HG03064 (cell line): Measurements from ENCODE around the gene CIROP.

ENCODE experiments used
- ATAC-seq: cut with Tn5 transposase; IDR thresholded peaks from one replicate; pipeline ENCODE4 v1.9.1; 2021; ENCODE audit warnings: low read depth; ENCODE audit not compliant: unreplicated experiment

Gene CIROP

DNA sequence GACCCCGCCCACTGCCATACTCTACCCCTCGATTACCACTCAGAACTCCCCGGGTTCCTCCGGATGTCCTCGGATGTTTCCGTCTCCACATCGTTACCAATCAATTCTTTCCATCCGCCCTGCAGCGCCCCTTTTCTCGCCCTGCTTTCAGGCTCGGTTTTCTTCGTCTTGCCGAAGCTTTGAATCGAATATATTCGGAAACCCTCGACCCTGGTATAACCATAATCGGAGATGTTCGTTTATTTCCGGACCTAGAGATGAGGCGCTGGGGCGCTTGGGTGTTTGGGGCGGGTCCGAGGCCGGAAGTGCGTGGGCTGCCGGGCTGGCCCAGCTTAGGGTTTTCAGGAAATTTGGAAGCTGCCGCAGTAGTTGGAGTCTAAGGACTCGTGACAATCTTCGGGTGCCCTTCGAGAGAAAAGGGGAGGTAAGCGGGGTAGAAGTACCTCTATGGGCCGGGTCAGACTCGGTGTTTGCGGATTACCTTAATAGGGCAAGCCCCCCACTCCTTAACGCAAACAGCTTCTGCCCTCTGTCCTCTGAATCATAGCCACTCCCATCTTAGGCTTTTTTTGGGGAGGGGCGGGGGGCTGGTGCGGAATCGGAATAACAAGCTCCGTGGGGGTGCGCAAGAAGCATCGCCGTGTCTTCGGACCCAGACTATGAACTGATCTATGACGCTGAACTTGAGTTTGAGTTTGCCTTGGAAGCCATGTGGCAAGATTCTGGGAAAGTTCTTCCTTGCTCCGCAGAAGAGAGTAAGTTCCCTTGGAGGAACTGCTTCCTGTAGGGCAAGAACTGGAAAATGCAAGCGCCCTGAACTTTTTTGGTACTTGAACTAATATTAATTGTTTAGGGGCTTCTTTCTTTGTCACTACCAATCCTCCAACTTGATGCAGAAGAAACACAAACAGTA is 9.3 kb downstream of the CIROP start, which contains the start of gene C14orf119:
Gene C14orf119, plus strand, starts transcription at position 310 of the 913 bp plus-strand sequence. CDS start 2,154 bp downstream, outside the sequence.
- peak; percentile 93 for ATAC-seq

DNA sequence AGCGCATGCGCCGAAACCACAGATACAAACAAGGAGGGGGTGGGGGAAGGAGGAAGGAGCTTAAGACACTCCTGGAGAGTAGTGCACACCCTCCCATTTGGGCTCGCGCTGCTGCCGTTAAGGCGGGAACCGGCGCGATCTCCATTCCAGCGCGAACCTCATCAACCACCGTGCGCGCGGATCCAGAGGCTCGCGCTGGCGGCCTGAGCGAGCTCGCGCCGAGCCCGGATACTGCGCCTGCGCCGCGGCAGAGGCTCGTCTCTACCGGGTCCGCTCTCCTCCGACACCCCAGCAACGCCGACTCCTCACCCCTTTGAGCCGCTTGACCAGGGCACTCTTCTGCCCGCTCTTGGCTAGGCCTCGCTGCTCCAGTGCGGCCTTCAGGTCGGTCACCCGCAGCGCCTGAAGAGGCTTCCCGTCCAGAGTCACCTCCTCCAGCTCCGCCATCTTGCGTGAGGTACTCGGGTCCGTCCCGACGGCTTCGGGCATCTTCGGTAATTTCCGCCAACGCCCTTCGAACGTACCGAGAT is 10.1 kb downstream of the CIROP start, which contains the start of gene ACIN1:
Gene ACIN1, minus strand, starts transcription at position 471 of the 530 bp plus-strand sequence. Its CDS starts 24 bp downstream, at position 447.
- peak; percentile 33 for ATAC-seq

DNA sequence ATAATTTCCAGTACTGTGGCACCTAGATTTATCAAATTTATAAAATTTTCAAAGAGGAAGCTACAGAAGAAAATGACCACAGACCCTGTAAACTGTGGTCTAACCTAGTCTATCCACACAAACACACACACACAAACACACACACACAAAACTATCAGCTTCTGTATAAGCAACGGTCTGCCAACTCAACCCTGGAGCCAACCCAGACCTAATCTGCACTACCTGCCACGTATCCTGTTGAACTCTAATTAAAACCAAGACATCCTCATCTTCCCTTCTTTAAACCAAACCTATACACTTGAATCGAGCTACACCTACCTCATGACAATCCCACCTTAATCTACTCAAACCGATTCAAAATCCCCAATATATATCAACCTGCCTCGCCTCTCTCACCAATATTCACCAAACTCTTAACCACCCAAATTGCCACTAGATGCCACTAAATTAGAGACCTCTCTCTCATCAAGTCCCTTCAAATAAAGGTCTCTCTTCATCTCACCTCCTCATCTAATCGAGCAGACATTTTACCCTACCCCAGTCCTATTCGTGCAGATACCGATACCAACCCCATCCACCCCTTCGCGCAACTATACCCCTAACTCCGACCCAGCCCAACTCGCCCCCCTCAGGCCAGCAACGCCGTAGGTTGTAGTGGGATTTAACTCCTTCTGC is 10.7 kb downstream of the CIROP start:
- ATAC-seq: no peak

- no peak for ATAC-seq
These were observed 11.3 kb downstream of the CIROP start for GRCh38 chr14:23093526-23093925.

- ATAC-seq: no peak
These were observed 11.7 kb downstream of the CIROP start for GRCh38 chr14:23093104-23093503.

GRCh38 chr14:23091294-23092225 is 13.2 kb downstream of the CIROP start:
- no peak for ATAC-seq

DNA sequence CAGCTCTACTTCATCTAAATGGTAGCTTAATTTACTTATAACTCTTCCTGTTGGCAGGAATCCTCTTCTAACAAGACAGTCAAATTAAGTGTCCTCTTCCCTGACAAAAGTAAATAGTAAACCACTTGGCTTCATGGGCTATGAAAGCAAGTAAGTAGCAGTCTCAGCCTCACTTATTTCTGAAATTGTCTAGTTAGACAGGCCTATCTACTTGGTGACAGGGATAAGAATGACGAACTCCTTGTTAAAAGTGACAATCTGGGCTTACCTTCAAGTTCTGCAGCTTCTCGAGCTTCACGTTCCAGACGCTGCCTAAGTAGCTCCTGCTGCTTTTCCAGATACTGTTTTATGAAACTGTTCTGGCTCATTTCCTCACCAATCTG is 14.5 kb downstream of the CIROP start:
- no peak for ATAC-seq

- no peak for ATAC-seq
These were observed 15.1 kb downstream of the CIROP start for GRCh38 chr14:23089498-23090253.

- ATAC-seq: no peak
These were observed 18.2 kb downstream of the CIROP start for GRCh38 chr14:23086565-23086964.

- ATAC-seq: no peak
These were observed 19.3 kb downstream of the CIROP start for GRCh38 chr14:23085458-23085857.

- no peak for ATAC-seq
These were observed 24.3 kb downstream of the CIROP start for GRCh38 chr14:23080474-23080873.

GRCh38 chr14:23079716-23080115 is 25.1 kb downstream of the CIROP start:
- ATAC-seq: no peak

DNA sequence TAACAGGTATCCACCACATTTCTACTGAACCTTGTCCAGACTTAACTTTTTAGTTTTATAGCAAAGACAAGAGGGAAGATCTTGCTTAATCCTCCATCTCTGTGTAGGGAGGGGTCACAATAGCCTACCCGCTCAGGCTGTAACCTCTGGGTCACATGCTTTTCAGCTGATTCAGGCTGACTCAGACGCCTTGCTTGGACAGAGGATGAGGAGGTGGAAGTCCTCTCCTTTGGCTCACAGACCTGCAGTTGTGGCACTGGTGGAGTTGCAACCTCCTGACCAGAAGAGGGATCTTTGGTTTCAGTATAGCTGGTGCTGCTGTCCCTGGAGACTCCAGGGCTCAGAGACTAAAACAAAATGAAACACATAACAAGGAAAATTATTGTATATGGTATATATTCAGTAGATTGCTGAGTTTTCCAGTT is 26.1 kb downstream of the CIROP start:
- ATAC-seq: no peak

DNA sequence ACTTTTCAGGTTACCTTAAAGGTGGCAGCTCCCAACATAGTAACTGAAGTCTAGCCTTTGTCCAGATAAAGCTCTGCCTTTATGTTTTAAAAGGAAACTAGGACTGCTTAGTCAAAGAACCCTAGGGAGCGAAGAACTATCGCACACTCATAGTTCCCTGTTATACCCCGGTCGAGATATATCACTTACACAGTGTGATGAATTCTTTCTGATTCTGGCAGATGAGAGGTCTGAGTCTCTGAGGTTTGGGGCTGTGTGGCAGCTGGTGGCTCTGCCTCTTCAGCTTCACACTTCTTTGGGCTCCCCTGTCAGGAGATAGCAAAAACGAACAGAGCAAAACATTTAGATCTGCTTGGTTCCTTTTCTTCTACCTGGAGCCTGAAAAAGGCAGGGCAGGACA is 26.8 kb downstream of the CIROP start:
- ATAC-seq: no peak

- ATAC-seq: no peak
These were observed 27.9 kb downstream of the CIROP start for GRCh38 chr14:23076785-23077408.

DNA sequence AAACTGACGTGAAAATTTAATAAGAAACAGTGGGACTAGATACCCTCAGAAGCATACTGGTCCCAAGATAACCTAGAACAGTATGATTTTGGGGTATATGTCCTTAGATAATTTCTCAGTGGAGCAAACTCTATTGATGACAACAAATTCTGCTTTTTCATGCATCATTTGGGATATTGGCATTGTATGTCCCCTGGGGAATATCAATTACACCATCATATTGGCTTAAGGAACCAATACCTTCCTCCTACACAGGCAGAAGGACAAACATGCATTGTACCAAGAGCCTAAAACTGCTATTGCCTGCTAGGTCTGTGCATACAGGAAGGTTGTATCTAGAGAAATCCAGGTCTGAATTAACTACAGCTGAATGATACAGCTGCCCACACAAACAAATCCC is 29.9 kb downstream of the CIROP start:
- no peak for ATAC-seq

DNA sequence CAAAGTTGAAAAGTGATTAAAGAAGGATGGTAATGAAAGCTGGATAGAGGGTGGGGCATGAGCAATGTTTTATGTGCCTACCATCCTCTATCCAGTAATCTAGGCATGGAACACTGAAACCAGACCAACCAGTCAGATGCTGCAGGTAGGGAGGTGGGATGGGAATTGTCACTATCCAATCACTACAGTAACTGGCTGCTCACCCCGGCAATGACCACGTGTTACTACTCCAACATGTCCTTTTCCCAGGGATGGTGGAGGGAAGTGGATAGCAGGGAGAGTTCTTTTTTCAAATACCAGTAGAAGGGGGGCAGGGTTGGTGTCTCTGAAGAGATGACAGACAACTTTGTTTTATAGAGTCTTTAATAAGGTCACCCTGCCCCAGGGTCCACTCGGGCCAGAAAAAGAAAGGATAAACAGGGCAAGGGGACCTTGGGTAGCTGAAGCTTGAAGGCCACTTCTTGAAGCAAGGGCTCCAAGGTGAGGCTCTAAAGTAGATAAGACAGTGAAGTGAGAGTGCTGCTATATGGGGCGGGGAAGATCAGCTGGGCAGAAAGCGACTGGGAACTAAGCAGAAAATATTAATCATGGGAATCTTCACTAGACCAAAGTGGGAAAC is 32.8 kb downstream of the CIROP start:
- ATAC-seq: no peak

GRCh38 chr14:23071244-23071920 is 33.4 kb downstream of the CIROP start:
- no peak for ATAC-seq
